Fibroblast of skin of abdomen (primary cell): ENCODE data around the gene THSD7A. TPM values are rescaled to one million over a fixed set of nuclear protein-coding genes. Genes with fewer than 3 reads are reported as not detected.
A peak's percentile ranks its signal among the peaks of the same experiment; 100 is the strongest.

Experiments
- DNase-seq: peaks from one replicate; pipeline ENCODE4 v3.0.0-alpha.2; 2013
- polyA plus RNA-seq, 2 experiments: library from polyadenylated mRNA; unstranded; fragments of 120-200 nt; gene quantifications; one replicate each; pipeline ENCODE4 v1.2.1, GENCODE V29; 2013; ENCODE audit not compliant: insufficient read length in 2 of 2

The THSD7A gene, protein sequence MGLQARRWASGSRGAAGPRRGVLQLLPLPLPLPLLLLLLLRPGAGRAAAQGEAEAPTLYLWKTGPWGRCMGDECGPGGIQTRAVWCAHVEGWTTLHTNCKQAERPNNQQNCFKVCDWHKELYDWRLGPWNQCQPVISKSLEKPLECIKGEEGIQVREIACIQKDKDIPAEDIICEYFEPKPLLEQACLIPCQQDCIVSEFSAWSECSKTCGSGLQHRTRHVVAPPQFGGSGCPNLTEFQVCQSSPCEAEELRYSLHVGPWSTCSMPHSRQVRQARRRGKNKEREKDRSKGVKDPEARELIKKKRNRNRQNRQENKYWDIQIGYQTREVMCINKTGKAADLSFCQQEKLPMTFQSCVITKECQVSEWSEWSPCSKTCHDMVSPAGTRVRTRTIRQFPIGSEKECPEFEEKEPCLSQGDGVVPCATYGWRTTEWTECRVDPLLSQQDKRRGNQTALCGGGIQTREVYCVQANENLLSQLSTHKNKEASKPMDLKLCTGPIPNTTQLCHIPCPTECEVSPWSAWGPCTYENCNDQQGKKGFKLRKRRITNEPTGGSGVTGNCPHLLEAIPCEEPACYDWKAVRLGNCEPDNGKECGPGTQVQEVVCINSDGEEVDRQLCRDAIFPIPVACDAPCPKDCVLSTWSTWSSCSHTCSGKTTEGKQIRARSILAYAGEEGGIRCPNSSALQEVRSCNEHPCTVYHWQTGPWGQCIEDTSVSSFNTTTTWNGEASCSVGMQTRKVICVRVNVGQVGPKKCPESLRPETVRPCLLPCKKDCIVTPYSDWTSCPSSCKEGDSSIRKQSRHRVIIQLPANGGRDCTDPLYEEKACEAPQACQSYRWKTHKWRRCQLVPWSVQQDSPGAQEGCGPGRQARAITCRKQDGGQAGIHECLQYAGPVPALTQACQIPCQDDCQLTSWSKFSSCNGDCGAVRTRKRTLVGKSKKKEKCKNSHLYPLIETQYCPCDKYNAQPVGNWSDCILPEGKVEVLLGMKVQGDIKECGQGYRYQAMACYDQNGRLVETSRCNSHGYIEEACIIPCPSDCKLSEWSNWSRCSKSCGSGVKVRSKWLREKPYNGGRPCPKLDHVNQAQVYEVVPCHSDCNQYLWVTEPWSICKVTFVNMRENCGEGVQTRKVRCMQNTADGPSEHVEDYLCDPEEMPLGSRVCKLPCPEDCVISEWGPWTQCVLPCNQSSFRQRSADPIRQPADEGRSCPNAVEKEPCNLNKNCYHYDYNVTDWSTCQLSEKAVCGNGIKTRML (N-terminal part only)
- polyA plus RNA-seq (2013, experiment 1 of 2; ENCODE audit: insufficient read length) = 0.19 TPM
- polyA plus RNA-seq (2013, experiment 2 of 2; ENCODE audit: insufficient read length) = 0.21 TPM

GRCh38 chr7:11831736-11832495 lies at the start of gene THSD7A:
Gene THSD7A (minus strand): TSS chr7:11832198. CDS start chr7:11831946, 252 bp downstream.
- peak; percentile 51 for DNase-seq

- DNase-seq = no peak
These were observed 49.7 kb upstream of the THSD7A start for GRCh38 chr7:11881680-11882079.

- no peak for DNase-seq
These were observed 43.6 kb upstream of the THSD7A start for GRCh38 chr7:11875635-11876034.

DNA sequence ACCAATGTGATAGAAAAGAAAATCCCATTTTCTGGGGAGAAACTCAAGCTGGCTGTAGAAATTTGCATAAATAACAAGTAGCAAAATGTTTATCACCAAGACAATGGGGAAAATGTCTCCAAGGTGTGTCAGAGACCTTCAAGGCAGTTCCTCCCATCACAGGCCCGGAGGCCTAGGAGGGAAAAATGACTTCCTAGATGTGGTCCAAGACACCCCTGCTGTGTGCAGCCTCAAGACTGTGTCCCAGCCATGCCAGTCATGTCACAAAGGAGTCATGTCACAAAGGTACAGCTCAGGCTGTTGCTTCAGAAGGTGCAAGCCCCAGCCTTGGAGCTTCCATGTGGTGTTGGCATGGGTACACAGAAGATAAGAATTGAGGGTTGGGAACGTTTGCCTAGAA lies 33.7 kb upstream of the THSD7A start:
- DNase-seq = no peak

DNA sequence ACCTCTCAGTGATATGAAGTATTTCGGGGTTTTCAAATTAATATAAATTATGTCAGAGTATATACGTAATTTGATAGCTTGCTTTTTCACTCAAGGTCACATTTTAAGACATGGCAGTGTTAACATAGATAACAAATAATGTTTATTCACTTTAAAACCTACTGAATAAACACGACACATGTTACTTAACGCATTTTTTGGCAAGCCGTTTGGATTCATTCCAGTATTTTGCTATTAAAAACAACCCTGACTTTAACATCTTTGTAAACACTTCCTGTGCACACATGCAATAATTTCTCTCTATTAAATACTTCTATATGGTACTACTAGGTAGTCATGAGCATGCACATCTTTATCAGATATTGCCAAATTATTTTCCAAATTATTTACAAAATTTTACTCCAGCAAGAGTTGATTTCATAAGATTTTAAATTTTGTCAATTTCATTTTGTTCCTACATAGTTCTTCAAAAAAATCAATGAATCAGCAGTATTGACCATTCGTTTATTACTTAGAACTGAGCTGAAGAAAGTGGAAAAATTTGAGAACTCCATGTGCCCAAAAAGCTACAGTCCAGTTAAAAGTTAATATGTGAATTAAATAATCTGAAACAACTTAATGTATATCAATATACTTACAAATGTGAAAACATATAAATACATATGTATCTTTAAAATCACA lies 26.8 kb upstream of the THSD7A start:
- no peak for DNase-seq

GRCh38 chr7:11858026-11858425 lies 26.0 kb upstream of the THSD7A start:
- no peak for DNase-seq

- DNase-seq = no peak
These were observed 16.3 kb upstream of the THSD7A start for GRCh38 chr7:11848251-11848650.

GRCh38 chr7:11847336-11847735 lies 15.3 kb upstream of the THSD7A start:
- DNase-seq = peak; percentile 20

GRCh38 chr7:11846361-11846955 lies 14.5 kb upstream of the THSD7A start:
- DNase-seq = peak; percentile 1

- DNase-seq = peak; percentile 15
These were observed 11.2 kb upstream of the THSD7A start for GRCh38 chr7:11843113-11843765.

- no peak for DNase-seq
These were observed 9.7 kb upstream of the THSD7A start for GRCh38 chr7:11841657-11842056.

DNA sequence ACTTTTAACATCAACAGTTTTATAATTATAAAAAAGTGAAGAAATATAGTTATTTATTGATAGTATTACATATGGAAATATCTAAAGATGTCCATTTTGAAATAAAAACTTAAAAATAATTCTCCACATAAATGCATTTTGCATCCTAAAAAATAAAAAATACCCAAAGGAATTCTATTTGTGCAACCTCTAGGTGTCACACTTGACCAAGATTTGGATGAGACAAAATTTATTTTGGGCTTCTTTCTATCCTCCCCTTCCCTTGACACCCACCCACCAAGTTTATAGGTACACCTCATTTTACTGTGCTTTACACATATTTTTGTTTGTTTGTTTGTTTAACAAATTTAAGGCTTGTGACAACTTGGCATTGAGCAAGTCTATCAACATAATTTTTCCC lies 3.3 kb upstream of the THSD7A start:
- DNase-seq = no peak

GRCh38 chr7:11833431-11833830 lies 1.4 kb upstream of the THSD7A start:
- DNase-seq = no peak

- DNase-seq = no peak
These were observed 752 bp downstream of the THSD7A start for GRCh38 chr7:11831156-11831735.

- DNase-seq = peak; percentile 55
These were observed 1.3 kb downstream of the THSD7A start for GRCh38 chr7:11830582-11831155.

- no peak for DNase-seq
These were observed 2.0 kb downstream of the THSD7A start for GRCh38 chr7:11829954-11830353.

DNA sequence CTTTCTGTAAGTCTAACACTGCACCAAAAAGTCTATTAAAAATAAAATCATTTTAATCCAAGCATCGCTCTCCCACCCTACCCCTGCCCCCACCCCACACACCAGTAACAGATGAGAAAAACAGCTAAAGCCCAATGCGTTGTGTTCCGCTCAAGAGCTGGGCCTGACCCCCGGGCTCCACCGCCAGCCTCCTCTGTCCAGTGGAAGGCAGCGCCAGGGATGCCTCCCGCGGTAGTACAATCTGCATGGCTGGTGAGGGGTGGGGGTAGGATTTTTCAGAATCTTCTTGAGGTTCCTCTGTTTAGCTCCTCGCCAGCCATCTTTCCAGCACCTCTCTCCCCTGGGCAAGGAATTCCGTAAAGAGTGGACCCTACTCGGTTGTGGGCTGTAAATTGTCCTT lies 12.1 kb downstream of the THSD7A start:
- DNase-seq = no peak

DNA sequence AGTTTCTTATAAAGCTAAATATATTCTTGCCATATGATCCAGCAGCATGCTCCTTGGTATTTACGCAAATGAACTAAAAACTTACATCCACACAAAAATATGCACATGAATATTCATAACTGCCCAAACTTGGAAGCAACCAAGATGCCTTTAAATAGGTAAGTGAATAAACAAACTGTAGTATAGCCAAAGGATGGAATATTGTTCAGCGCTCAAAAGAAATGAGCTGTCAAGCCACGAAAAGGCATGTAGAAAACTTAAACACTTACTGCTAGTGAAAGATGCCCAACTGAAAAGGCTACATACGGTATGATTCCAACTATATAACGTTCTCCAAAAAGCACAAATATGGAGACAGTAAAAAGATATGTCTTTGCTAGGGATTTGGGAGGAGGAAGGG lies 12.7 kb downstream of the THSD7A start:
- DNase-seq = no peak

GRCh38 chr7:11818281-11818680 lies 13.7 kb downstream of the THSD7A start:
- no peak for DNase-seq
